ENCODE measurements around the gene ACSM6. TPM values are rescaled to one million over a fixed set of nuclear protein-coding genes. Genes with fewer than 3 reads are reported as not detected.
A peak's percentile ranks its signal among the peaks of the same experiment; 100 is the strongest.

Gene ACSM6, protein sequence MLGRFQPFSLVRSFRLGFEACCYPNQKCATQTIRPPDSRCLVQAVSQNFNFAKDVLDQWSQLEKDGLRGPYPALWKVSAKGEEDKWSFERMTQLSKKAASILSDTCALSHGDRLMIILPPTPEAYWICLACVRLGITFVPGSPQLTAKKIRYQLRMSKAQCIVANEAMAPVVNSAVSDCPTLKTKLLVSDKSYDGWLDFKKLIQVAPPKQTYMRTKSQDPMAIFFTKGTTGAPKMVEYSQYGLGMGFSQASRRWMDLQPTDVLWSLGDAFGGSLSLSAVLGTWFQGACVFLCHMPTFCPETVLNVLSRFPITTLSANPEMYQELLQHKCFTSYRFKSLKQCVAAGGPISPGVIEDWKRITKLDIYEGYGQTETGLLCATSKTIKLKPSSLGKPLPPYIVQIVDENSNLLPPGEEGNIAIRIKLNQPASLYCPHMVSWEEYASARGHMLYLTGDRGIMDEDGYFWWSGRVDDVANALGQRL
- 1 to 10 TPM in 1 of 2 donors, under 1 TPM in 1; 0.52 to 9.6 TPM for total RNA-seq

DNA sequence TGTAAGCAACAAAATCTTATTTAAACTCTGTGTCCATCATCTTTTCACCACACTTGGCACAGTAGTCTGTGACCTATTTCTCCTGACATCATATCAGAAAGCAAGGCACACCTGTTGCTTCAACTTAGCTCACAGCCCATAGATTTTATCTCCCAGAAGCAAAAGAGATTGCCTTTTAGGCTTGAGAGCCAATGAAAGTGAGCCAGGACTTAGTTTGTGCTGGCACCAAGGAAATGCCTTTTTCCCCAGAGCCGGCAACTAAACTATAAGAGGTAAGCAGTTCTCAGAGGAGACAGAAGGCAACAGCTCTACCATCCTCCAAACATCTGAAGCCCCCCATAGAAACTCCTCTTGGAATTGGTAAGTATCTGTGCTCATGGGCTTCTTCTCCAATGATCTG, at the start of gene ACSM6:
Gene ACSM6, plus strand, starts transcription at position 295 of the 400 bp plus-strand sequence. CDS start 248 bp downstream, outside the sequence.
- intact Hi-C loops (cut with DNase I) = no loop called here
- H3K27ac ChIP-seq = peak within 1 kb of the TSS in 3 of 4 donors; percentile 63 to 80 (median 65)
- peak; percentile 88 for ATAC-seq

DNA sequence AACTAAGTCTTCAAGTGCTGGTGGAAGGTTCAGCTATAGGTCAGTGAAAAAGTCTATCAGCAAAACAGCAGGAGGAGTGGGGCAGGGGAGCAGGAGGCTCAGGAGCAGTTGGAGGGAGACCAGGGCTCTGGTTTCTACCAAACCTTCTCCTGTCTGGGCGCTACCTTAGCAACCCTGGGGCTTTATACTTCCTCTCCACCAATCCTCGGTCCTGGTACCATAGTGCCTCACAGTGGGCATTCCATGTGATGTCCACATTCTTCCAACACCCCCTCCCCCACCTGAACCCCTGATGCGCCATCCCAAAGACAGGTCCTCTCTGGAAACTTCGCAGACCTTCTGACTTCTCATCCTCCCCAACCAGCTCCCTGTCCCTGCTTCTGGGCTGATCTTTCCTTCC, 25.3 kb upstream of the ACSM6 start:
- H3K4me3 ChIP-seq = no peak overlapping the region
- no peak for DNase-seq
- H3K9me3 ChIP-seq = no peaks in the 10 kb centered on the region
- peaks cover 10% of the 10 kb centered on the region for H3K4me1 ChIP-seq
- no peaks in the 10 kb centered on the region for H3K36me3 ChIP-seq (replicated peaks in 1 of 2; ENCODE audit: insufficient read depth in 1 of 2, low read depth in 2 of 2)
- WGBS, 2 donors = 91 to 96% methylated on average over 4 of the region's 4 CpGs
- no peak for ATAC-seq
- intact Hi-C loops (cut with DNase I) = no loop called here
- no peaks in the 10 kb centered on the region for H3K27me3 ChIP-seq
- no peak for TF ChIP-seq POLR2A (IDR thresholded peaks at IDR 0.05)
- TF ChIP-seq, protein P1, sequence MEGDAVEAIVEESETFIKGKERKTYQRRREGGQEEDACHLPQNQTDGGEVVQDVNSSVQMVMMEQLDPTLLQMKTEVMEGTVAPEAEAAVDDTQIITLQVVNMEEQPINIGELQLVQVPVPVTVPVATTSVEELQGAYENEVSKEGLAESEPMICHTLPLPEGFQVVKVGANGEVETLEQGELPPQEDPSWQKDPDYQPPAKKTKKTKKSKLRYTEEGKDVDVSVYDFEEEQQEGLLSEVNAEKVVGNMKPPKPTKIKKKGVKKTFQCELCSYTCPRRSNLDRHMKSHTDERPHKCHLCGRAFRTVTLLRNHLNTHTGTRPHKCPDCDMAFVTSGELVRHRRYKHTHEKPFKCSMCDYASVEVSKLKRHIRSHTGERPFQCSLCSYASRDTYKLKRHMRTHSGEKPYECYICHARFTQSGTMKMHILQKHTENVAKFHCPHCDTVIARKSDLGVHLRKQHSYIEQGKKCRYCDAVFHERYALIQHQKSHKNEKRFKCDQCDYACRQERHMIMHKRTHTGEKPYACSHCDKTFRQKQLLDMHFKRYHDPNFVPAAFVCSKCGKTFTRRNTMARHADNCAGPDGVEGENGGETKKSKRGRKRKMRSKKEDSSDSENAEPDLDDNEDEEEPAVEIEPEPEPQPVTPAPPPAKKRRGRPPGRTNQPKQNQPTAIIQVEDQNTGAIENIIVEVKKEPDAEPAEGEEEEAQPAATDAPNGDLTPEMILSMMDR (IDR thresholded peaks at IDR 0.05) = no peak
- H3K27ac ChIP-seq = no peak overlapping the region

More for the DNA sequence above, at the start of gene ACSM6:
- H3K36me3 ChIP-seq (replicated peaks in 1 of 2; ENCODE audit: insufficient read depth in 1 of 2, low read depth in 2 of 2) = no peaks in the 10 kb centered on the region
- 23 to 27% methylated on average over 1 of the region's 1 CpG for WGBS, 2 donors
- H3K4me3 ChIP-seq = no peak within 1 kb of the TSS
- no peaks in the 10 kb centered on the region for H3K27me3 ChIP-seq
- TF ChIP-seq, protein P1 (IDR thresholded peaks at IDR 0.05) = no peak
- peak in 2 of 3 donors; percentile 51 to 56 for TF ChIP-seq POLR2A (IDR thresholded peaks at IDR 0.05)
- H3K9me3 ChIP-seq = no peaks in the 10 kb centered on the region
- peak in 3 of 4 donors; percentile 30 to 78 (median 58) for DNase-seq
- H3K4me1 ChIP-seq = peaks cover 44% of the 10 kb centered on the region

DNA sequence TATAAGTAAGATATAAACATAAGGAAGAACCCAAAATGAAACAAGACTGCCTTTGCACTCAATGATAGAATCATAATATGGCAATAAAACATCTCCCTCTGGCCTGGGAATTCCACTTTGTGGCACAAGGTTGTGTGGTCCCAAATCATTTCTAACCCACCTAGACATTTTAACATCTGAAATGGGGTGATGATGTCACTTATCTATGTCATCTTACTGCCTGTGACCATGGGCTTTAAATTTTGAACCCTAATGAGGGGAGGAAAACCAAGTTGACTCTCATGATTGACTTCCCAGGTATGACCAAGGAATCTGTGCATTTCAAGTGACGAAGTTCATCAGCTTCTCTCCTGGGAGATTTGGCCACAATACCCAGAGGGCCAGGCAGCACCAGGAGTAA, 24.5 kb upstream of the ACSM6 start:
- Histone ChIP-seq H3K9me3 (no peaks in the 10 kb centered on the region), H3K36me3 (replicated peaks in 1 of 2; ENCODE audit: insufficient read depth in 1 of 2, low read depth in 2 of 2) (no peaks in the 10 kb centered on the region), H3K27ac (no peak overlapping the region), H3K27me3 (no peaks in the 10 kb centered on the region), H3K4me3 (no peak overlapping the region), H3K4me1 (peaks cover 10% of the 10 kb centered on the region)
- 100% methylated on average over 1 of the region's 1 CpG for WGBS, 2 donors
- ATAC-seq = no peak
- intact Hi-C loops (cut with DNase I) = no loop called here
- no peak for DNase-seq
- TF ChIP-seq, protein P1 (IDR thresholded peaks at IDR 0.05) = no peak
- TF ChIP-seq POLR2A (IDR thresholded peaks at IDR 0.05) = no peak

DNA sequence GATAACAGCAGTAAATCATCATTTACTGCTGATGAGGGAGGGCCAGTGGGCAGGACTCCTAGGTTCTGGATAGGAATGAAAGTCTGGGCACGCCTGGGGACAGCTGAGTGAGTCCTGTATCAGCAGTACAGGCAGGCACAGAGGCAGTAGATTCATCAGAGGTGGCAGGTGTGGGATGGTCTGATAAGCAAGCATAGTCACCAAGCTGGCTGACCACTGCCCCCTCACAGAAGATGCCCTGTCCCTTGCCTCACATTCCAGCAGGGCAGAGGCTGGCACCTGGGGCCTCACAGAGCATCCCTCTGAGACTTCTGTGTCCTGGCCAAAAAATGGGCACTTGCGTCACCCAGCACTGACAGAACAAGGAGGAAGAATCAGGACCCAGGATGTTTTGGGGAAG, 23.2 kb upstream of the ACSM6 start:
- Histone ChIP-seq H3K36me3 (replicated peaks in 1 of 2; ENCODE audit: insufficient read depth in 1 of 2, low read depth in 2 of 2) (no peaks in the 10 kb centered on the region), H3K4me3 (no peak overlapping the region), H3K9me3 (no peaks in the 10 kb centered on the region), H3K27me3 (no peaks in the 10 kb centered on the region), H3K4me1 (peaks cover 10% of the 10 kb centered on the region), H3K27ac (no peak overlapping the region)
- no peak for TF ChIP-seq POLR2A (IDR thresholded peaks at IDR 0.05)
- TF ChIP-seq, protein P1 (IDR thresholded peaks at IDR 0.05) = no peak
- 60 to 64% methylated on average over 2 of the region's 2 CpGs for WGBS, 2 donors
- intact Hi-C loops (cut with DNase I) = no loop called here
- no peak for DNase-seq
- ATAC-seq = no peak

Data from body of pancreas (tissue), 4 donors.